ENCODE data around the gene ABCF3. TPM values are rescaled to one million over a fixed set of nuclear protein-coding genes. Genes with fewer than 3 reads are reported as not detected.

The ABCF3 gene
- total and polyA plus RNA-seq, 2 of the 13 experiments (the other 11 are each of a cell fraction or from before 2014, with no cell fraction given), result 38.8 to 46.5 TPM

DNA sequence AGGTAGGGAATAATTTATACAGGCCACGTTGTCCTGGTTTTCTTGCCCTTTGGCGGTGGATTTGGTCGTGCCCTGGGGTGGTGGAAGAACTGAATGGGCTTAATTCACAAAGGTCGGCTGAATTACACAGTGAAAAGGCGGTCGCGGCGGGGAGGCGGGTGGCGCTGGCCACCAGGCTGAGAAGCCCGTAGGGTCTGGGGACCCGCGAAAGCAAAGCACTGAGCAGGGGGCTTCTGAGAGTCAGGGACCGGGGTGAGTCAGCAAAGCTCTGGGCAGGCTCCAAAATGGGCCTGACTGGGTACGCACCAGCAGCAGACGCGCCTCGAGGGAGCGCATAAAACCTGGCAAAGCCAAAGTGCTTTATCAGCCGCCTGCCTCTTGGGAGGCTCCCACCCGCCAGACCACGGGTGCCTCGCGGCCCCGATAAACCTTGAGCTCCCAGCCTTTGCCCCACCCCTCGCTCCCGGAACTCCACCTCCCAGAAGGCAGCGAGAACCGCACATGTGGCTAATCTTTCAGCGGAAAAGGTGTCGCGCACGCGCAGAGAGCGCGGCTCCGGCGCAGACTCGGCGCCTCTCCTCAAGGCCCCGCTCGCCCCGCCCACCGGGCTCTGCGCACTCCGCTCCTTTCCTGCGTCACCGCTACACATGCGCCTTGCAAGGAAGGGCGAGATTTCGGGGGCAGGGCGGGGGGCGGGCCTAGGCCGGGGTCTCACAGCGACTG, 377 bp upstream of the ABCF3 start (continued):
- peak; percentile 68 for TF ChIP-seq ZMYM4 (CRISPR knock-in tag; IDR thresholded peaks at IDR 0.05)
- TF ChIP-seq ELF3 (CRISPR knock-in tag; IDR thresholded peaks at IDR 0.05), result peak; percentile 82
- 0 out of 2 replicates have a peak, but pooled peaks have one; percentile 21 for TF ChIP-seq ZBTB42 (CRISPR knock-in tag; IDR thresholded peaks at IDR 0.05)
- peak; percentile 87 for TF ChIP-seq ZNF143 (CRISPR knock-in tag; IDR thresholded peaks at IDR 0.05)
- TF ChIP-seq, protein P1, sequence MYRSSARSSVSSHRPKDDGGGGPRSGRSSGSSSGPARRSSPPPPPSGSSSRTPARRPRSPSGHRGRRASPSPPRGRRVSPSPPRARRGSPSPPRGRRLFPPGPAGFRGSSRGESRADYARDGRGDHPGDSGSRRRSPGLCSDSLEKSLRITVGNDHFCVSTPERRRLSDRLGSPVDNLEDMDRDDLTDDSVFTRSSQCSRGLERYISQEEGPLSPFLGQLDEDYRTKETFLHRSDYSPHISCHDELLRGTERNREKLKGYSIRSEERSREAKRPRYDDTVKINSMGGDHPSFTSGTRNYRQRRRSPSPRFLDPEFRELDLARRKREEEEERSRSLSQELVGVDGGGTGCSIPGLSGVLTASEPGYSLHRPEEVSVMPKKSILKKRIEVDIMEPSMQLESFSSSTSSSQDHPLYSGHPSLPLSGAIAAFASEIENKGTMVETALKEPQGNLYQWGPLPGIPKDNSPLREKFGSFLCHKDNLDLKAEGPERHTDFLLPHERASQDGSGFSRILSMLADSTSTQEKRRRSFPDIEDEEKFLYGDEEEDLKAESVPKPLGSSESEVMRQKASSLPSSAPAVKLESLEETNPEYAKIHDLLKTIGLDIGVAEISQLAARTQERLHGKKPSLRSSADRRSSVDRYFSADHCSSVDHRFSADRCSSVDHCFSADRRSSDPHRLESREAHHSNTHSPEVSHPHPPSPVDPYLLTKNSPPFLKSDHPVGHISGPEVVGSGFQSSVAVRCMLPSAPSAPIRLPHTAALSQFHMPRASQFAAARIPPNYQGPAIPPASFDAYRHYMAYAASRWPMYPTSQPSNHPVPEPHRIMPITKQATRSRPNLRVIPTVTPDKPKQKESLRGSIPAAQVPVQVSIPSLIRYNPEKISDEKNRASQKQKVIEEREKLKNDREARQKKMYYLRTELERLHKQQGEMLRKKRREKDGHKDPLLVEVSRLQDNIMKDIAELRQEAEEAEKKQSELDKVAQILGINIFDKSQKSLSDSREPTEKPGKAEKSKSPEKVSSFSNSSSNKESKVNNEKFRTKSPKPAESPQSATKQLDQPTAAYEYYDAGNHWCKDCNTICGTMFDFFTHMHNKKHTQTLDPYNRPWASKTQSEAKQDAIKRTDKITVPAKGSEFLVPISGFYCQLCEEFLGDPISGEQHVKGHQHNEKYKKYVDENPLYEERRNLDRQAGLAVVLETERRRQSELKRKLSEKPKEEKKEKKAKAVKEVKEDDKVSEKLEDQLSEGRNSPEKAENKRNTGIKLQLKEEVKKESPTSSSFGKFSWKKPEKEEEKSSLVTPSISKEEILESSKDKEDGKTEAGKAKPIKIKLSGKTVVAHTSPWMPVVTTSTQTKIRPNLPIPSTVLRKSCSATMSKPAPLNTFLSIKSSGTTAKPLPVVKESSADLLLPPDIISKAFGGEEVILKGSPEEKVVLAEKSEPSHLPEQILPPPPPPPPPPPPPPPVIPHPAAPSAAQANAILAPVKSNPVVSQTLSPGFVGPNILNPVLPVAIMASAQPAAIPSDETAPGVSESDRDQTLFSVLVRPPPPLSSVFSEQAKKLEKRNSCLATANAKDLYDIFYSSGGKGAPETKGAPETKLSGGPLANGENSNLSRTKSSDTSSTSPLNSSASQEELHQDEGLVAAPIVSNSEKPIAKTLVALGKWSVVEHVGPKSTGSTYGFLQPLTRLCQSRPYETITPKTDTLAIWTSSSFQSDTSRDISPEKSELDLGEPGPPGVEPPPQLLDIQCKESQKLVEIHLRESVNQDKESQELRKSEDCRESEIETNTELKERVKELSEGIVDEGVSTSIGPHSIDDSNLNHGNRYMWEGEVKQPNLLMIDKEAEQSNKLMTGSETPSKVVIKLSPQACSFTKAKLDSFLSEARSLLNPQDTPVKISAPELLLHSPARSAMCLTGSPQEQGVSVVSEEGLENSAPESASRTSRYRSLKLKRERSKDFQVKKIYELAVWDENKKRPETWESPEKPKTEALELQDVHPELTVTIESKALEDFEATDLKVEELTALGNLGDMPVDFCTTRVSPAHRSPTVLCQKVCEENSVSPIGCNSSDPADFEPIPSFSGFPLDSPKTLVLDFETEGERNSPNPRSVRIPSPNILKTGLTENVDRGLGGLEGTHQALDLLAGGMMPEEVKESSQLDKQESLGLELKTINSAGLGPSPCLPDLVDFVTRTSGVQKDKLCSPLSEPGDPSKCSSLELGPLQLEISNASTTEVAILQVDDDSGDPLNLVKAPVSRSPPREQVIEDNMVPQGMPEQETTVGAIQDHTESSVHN (CRISPR knock-in tag; IDR thresholded peaks at IDR 0.05), result peak; percentile 6; the same call in 1 of the 2 replicates
- 0 out of 2 replicates have a peak, but pooled peaks have one; percentile 43 for TF ChIP-seq ARHGAP35 (CRISPR knock-in tag; IDR thresholded peaks at IDR 0.05; ENCODE audit: borderline replicate concordance)
- no peak for TF ChIP-seq RAD51 (IDR thresholded peaks at IDR 0.05; ENCODE audit: borderline replicate concordance)
- peak; percentile 92 for TF ChIP-seq AGO2 (optimal IDR thresholded peaks at IDR 0.05; ENCODE audit: low read depth, low read length)
- peak; percentile 78; the same call in 1 of the 2 replicates for TF ChIP-seq ZNF205 (CRISPR knock-in tag; IDR thresholded peaks at IDR 0.05)
- TF ChIP-seq KDM2A (CRISPR knock-in tag; IDR thresholded peaks at IDR 0.05; ENCODE audit: borderline replicate concordance, low read depth), result peak; percentile 98
- TF ChIP-seq FOSL2 (CRISPR knock-in tag; IDR thresholded peaks at IDR 0.05), result 0 out of 2 replicates have a peak, but pooled peaks have one; percentile 3
- peak; percentile 64; the same call in 1 of the 2 replicates for TF ChIP-seq MED1 (CRISPR knock-in tag; IDR thresholded peaks at IDR 0.05)
- TF ChIP-seq EED (CRISPR knock-in tag; IDR thresholded peaks at IDR 0.05), result 0 out of 2 replicates have a peak, but pooled peaks have one; percentile 21
- TF ChIP-seq ZSCAN20 (CRISPR knock-in tag; IDR thresholded peaks at IDR 0.05; ENCODE audit: borderline replicate concordance), result no peak
- TF ChIP-seq NFKB2 (CRISPR knock-in tag; IDR thresholded peaks at IDR 0.05; ENCODE audit: borderline replicate concordance), result peak; percentile 57; the same call in 1 of the 2 replicates
- 0 out of 2 replicates have a peak, but pooled peaks have one; percentile 43 for TF ChIP-seq NCOA2 (CRISPR knock-in tag; IDR thresholded peaks at IDR 0.05)
- 0 out of 2 replicates have a peak, but pooled peaks have one; percentile 58 for TF ChIP-seq ZIK1 (CRISPR knock-in tag; IDR thresholded peaks at IDR 0.05; ENCODE audit: borderline replicate concordance, low read depth)
- no peak for TF ChIP-seq ATRX (CRISPR knock-in tag; IDR thresholded peaks at IDR 0.05; ENCODE audit: borderline replicate concordance)
- TF ChIP-seq ZNF570 (CRISPR knock-in tag; IDR thresholded peaks at IDR 0.05; ENCODE audit: borderline replicate concordance), result no peak
- TF ChIP-seq ZNF891 (CRISPR knock-in tag; IDR thresholded peaks at IDR 0.05), result no peak
- peak; percentile 95 for TF ChIP-seq TBX2 (CRISPR knock-in tag; IDR thresholded peaks at IDR 0.05; ENCODE audit: borderline replicate concordance)

Measured in HepG2 (cell line).